Measurements from ENCODE around the gene CYP2A7.
"Not testable (repeated sequence)": the region's sequence is repeated elsewhere in the genome, so short reads cannot be mapped to it uniquely, and the experiment has no call there.

CYP2A7 gene

DNA sequence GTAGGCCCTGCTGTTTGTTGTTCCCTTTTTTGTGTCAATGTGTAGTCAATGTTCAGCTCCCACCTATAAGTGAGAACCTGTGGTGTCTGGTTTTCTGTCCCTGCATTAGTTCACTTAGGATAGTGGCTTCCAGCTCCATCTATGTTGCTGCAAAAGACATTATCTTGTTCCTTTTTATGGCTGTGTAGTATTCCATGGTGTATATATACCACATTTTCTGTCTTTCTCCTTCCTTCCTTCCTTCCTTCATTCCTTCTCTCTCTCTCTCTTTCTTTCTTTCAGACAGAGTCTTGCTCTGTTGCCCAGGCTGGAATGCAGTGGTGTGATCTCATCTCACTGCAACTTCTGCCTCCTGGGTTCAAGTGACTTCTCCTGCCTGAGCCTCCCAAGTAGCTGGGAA lies 52.8 kb downstream of the CYP2A7 start:
- no peaks in the 10 kb centered on the region for H3K27me3 ChIP-seq (replicated peaks; ENCODE audit: control insufficient read depth, insufficient read depth, low read length, poor library complexity, severe bottlenecking)
- no peak overlapping the region for H3K4me3 ChIP-seq (ENCODE audit: insufficient read depth, low read depth, low read length, poor library complexity, severe bottlenecking)
- no peaks in the 10 kb centered on the region for H3K36me3 ChIP-seq (ENCODE audit: control insufficient read depth, insufficient read depth, low read length)
- no peak for DNase-seq
- H3K4me1 ChIP-seq (ENCODE audit: control insufficient read depth, insufficient read depth, low read length, poor library complexity, severe bottlenecking) = peaks cover 3% of the 10 kb centered on the region
- H3K9me3 ChIP-seq (ENCODE audit: control insufficient read depth, low read length) = no peaks in the 10 kb centered on the region
- H3K27ac ChIP-seq (ENCODE audit: insufficient read depth, low read length, poor library complexity, severe bottlenecking) = no peak overlapping the region

- DNase-seq = no peak
- H3K27me3 ChIP-seq (replicated peaks; ENCODE audit: control insufficient read depth, insufficient read depth, low read length, poor library complexity, severe bottlenecking) = no peaks in the 10 kb centered on the region
- H3K4me1 ChIP-seq (ENCODE audit: control insufficient read depth, insufficient read depth, low read length, poor library complexity, severe bottlenecking) = peaks cover 3% of the 10 kb centered on the region
- no peak overlapping the region for H3K27ac ChIP-seq (ENCODE audit: insufficient read depth, low read length, poor library complexity, severe bottlenecking)
- no peaks in the 10 kb centered on the region for H3K36me3 ChIP-seq (ENCODE audit: control insufficient read depth, insufficient read depth, low read length)
- no peak overlapping the region for H3K4me3 ChIP-seq (ENCODE audit: insufficient read depth, low read depth, low read length, poor library complexity, severe bottlenecking)
- no peaks in the 10 kb centered on the region for H3K9me3 ChIP-seq (ENCODE audit: control insufficient read depth, low read length)
Observed at GRCh38 chr19:40827386-40828247, 54.4 kb downstream of the CYP2A7 start.

- not testable (repeated sequence) for H3K4me1 ChIP-seq (ENCODE audit: control insufficient read depth, insufficient read depth, low read length, poor library complexity, severe bottlenecking); H3K9me3 ChIP-seq (ENCODE audit: control insufficient read depth, low read length); H3K27me3 ChIP-seq (replicated peaks; ENCODE audit: control insufficient read depth, insufficient read depth, low read length, poor library complexity, severe bottlenecking); H3K36me3 ChIP-seq (ENCODE audit: control insufficient read depth, insufficient read depth, low read length); H3K27ac ChIP-seq (ENCODE audit: insufficient read depth, low read length, poor library complexity, severe bottlenecking); H3K4me3 ChIP-seq (ENCODE audit: insufficient read depth, low read depth, low read length, poor library complexity, severe bottlenecking)
- DNase-seq = peak; percentile 31 to 65 (median 57)
Observed at GRCh38 chr19:40826699-40827385, 55.2 kb downstream of the CYP2A7 start.

DNA sequence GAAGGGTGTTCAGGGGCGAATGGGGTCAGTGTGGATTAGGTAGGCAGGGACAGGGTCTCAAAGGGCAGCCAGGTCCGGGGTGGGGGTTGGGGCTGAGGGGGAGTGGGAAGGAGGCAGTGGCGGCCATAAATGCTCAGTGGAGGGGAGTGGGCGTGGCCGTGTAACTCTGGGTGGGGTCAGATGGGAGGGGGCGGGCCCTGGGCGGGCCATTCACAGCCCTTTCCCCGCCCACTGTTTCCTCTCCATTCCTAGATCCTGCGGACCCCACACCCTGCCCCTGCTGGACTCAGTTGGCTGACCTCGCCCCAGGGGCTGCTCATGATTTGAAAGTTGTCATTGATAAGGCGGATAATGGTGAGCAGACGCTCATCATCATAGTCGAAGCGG lies 55.7 kb downstream of the CYP2A7 start:
- not testable (repeated sequence) for H3K27me3 ChIP-seq (replicated peaks; ENCODE audit: control insufficient read depth, insufficient read depth, low read length, poor library complexity, severe bottlenecking); H3K9me3 ChIP-seq (ENCODE audit: control insufficient read depth, low read length); H3K27ac ChIP-seq (ENCODE audit: insufficient read depth, low read length, poor library complexity, severe bottlenecking); H3K4me3 ChIP-seq (ENCODE audit: insufficient read depth, low read depth, low read length, poor library complexity, severe bottlenecking); DNase-seq; H3K4me1 ChIP-seq (ENCODE audit: control insufficient read depth, insufficient read depth, low read length, poor library complexity, severe bottlenecking); H3K36me3 ChIP-seq (ENCODE audit: control insufficient read depth, insufficient read depth, low read length)

- H3K27me3 ChIP-seq (replicated peaks; ENCODE audit: control insufficient read depth, insufficient read depth, low read length, poor library complexity, severe bottlenecking); H3K4me3 ChIP-seq (ENCODE audit: insufficient read depth, low read depth, low read length, poor library complexity, severe bottlenecking); H3K4me1 ChIP-seq (ENCODE audit: control insufficient read depth, insufficient read depth, low read length, poor library complexity, severe bottlenecking); H3K36me3 ChIP-seq (ENCODE audit: control insufficient read depth, insufficient read depth, low read length); H3K27ac ChIP-seq (ENCODE audit: insufficient read depth, low read length, poor library complexity, severe bottlenecking); H3K9me3 ChIP-seq (ENCODE audit: control insufficient read depth, low read length); DNase-seq: not testable (repeated sequence)
Observed at GRCh38 chr19:40825460-40826095, 56.5 kb downstream of the CYP2A7 start.

All from effector memory CD4-positive, alpha-beta T cell (primary cell).